GM19023 (cell line): ENCODE results near the gene PIK3IP1.
A peak's percentile ranks its signal among the peaks of the same experiment; 100 is the strongest.

ENCODE experiments used
- ATAC-seq: cut with Tn5 transposase; IDR thresholded peaks from one replicate; pipeline ENCODE4 v1.9.1; 2021; ENCODE audit warnings: mild to moderate bottlenecking, moderate library complexity; ENCODE audit not compliant: unreplicated experiment

The PIK3IP1 gene

DNA sequence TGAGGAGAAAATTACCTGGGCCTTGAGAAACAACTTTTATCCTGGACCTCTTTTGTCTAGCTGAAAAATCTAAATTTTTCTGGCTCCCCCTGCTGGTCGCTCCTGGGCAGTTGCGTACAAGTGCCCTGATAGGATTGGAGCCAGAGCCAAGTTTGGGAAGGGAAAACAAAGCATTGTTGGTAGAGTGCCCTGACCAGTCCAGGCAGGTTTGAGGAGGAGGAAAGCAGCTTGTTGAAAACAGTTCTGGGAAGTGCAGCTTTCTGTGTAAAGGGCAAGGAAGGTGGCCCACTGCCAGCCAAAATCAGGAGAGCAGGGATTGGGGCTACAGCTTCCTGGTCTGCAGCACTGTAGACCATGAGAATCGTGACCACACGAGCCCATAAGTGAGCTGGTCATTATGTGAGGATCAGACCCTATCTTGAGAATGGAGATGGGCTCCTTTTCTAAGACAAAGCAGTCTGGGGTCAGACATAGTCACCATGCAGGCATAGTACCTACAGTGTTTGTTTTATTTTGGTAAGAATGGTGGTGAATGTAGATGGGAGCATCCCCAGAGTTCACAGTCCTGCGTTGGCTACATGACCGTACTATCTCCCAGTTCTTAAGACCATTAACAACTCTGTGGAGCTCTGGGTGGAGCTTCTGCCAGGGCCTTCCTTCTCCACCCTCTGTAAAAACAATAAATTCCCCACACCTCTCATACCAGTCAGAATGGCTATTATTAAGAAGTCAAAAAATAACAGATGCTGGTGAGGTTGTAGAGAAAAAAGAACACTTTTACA lies 21.3 kb upstream of the PIK3IP1 start:
- no peak for ATAC-seq

DNA sequence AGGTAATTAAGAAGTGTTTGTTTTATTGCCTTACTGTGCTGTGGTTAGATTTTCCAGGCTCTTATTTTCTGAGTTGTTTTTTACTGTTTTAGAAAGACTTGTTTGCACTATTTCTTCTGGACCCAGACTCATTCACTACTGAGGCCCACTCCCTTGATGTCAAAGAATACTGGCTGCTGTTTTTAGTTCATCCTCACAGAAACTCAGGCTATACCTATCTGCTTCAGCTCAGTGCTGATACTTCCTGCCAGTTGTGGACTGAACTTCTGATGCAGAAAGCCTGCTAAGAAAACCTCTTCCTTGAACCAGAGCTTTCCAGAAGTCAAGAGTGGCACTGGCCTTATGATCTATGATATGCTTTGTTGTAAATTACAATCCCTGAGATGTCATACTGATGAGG lies 15.9 kb upstream of the PIK3IP1 start:
- ATAC-seq = no peak

DNA sequence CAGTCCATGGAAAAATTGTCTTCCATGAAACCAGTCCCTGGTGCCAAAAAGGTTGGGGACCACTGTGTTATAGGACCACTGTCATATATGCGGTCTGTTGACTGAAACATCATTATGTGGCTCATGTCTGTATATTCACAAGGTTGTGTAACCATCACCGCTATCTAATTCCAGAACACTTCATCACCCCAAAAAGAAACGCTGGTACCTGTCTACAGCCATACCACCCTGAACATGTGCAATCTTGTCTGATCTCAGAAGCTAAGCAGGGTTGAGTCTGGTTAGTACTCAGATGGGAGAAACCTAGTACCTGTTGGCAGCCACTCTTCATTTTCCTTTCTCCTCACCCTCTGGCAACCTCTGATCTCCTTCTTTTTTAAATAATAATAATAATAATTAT lies 12.9 kb upstream of the PIK3IP1 start:
- no peak for ATAC-seq

DNA sequence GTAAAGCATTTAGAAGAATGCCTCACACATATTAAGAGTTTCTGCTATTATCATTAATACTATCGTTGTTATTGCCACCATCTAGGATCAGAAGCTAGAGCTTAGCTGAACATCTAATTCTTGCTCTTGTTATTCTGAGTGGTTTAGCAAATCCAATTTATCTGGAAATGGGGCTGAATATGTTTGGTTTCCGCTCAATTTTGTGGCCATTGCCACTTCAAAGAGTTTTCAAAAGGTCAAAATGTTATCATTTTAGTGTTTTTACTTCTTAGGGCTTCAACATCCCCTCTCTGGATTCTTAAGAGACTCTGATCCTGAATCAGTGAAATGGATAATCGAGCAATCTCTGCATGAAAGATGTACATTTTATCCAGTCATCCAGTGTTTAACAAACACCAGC lies 10.2 kb upstream of the PIK3IP1 start:
- ATAC-seq = no peak

DNA sequence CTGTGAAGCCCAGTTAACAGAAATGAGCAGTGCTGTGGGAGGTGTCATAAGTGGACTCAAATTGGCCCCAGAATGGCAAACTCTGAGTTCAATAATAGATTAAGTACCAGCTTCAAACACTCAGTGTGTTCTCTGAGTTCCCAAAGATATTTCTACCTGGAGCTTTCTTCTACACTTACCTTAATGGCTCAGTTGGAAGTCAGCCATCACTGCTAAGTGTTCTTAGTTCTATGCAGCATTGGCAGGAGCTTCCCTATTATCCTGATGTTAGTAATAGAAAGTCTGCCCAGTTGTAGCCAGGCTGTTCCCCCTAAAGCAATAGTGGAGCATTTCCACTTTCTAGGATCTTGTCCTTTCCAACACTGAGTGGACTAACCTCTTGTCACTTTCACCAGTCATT lies 9.7 kb upstream of the PIK3IP1 start:
- no peak for ATAC-seq

DNA sequence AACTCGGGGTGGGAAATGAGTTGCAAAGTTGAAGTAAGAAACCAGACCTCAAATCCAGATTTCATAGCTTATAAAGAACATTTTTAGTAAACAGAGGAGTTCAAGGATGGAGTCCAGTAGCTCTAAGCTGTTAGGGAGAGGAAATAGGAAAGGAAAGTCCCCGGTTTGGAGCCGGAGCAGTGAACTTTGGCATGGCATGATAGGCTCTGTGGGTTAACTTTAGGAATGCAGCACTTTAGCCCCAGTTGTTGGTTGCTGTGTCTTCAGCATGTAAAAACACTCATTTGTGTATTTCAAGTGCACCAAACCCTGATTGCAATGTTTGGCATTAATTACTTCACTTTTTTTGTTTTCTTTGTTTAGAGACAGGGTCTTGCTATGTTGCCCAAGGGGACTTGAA lies 8.6 kb upstream of the PIK3IP1 start:
- ATAC-seq = no peak

DNA sequence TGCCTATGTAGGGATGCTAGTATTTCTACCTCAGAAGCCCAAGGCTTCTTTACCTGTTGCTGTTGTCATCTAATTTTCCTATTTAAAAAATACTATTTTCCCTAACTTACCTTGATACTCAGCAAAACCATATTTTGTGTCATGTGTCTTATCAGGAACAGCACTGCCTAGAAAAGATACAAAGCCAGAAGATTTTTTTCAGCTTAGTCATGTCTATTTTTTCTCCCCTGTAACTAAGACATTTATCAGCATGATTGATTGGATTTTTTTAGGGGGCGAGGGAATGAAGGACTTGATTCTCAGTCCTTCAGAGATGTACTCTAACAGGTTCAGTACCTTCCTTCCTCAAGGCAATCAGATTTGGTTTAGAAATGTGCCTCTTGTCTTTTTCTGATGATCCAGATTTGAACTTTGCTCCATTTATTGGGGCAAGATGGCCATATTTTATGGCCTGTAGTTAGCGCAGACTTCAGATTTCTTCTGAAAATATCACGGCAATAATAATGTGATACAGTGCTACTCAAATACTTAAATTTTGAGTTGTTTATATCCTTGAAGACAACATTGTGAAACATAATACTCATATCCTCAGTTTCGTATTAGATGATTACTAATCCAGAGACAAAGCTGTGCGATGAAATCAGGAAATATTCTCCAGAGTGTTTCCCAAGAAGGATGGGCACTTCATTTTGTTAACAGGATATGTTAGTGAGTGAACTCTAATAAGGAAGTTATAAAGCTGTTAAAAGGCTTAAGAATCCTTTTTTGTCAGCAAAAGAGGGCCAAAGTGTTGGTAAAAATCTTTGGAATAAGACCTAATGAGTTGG lies 3.8 kb upstream of the PIK3IP1 start:
- no peak for ATAC-seq

DNA sequence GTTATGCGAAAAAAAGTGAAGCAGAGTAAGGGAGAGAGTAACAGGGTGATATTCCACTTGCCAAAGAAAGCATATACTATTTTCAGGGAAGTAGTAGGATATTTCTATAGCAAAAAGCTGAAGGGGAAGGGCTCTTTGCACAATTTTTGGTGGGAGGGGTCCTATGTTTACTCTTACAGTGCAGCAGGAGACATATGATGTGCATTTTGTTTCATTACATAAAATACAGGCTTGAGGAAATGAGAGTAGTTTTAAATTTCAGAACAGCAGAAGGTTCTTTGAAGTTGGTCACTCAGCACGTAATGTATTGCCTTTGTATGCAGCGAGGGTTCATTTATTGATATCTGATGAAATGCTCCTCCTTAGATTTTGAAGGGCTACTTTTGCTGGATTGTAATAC lies 3.1 kb upstream of the PIK3IP1 start:
- ATAC-seq = no peak

DNA sequence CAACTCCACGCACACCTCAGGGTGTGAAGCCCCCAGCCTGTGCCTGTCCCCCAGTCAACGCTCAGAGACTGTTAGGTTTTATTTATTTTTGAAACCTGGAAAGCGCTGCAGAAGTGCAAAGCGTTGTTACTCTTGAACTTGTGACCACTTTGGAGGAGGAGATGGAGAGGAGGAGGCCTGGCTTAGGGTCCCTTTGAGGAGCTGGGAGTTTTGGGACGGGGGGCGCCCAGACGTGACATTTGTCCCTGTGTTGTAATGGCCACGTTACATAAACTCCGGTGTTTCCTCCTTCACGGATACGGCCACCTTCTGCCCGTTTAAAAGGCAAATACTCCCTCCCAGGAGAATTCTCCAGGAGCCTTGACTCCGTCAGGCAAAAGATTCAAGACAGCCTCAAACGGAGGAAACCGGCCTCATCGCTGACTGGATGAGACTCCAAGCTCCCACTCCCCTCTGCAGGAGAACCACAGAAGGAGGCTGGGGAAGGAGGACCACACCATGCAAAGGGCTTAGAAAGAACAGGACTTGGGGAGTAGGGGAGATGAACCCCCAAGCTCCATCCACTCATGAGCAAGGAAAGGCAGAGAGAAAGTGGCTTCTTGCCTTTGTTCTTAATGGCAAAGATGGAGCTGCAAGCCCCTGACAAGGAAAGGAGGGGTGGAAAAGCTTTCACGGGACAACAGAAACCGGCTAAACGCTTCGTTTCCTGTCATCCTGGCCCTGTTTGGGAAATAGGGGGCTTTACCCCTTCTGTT lies 630 bp downstream of the PIK3IP1 start:
- no peak for ATAC-seq

DNA sequence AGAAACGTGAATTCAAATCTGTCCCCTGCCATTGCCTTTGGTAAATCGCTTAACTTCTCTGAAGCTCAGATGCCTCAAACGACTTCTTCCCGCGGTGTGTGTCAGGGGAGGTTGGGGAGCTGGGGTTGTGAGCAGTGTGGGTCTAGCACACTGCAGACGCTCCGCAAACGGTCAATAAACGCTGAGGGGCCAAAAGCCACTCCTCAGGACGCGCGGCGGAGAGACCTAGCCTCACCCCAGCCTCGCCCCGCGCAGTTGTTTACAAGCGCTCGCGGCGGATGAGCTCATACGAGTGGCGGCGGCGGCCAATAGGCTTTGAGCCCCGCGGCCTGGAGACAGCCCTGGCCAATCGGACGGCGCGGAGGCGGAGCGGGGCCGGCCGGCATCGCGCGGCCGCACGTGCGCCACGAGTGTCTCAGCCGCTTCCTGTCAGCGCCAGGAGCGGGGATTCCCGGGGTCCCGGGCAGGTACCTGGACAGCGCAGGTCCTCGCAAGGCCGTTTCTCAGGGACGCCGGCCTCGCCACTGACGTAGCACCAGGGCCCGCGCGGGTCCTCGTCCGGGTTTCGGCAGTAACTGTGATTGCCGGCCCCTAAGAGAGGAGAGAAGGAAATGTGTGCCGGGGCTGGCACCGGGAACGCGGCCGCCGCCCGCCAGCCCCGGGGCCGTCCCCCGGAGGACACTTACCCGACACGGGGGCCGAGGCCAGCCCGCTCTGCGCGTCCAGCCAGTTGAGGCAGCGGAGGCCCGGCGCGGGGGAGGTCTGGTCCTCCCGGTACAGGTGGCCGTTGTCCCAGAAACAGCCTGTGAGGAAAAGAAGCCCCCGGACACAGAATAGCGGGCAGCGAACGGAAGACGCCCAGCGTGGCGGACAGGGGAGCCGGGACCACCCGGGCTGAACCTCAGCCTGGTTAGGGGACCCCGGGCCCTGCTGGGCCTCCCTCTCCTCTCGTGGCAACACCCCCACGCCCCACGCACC lies 1.5 kb downstream of the PIK3IP1 start:
- peak; percentile 92 for ATAC-seq

DNA sequence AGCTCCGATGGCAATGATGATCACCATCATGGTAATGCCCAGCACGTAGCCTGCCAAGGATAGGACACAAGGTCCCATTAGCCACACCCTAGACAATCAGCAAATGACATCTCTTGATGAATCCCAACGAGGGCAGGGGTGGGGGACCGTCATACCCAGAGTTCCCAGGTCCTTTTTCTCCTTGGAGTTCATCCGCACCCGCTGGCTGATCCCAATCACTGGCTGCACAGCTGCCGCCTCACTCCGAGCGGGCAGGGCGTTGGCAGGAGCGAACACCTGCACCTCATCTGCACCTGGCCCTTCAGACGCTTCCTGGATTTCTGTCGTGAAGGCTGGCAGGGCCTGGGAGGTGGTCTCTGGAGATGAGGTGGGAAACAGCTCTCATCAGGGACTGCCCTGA lies 2.9 kb downstream of the PIK3IP1 start:
- ATAC-seq = no peak

DNA sequence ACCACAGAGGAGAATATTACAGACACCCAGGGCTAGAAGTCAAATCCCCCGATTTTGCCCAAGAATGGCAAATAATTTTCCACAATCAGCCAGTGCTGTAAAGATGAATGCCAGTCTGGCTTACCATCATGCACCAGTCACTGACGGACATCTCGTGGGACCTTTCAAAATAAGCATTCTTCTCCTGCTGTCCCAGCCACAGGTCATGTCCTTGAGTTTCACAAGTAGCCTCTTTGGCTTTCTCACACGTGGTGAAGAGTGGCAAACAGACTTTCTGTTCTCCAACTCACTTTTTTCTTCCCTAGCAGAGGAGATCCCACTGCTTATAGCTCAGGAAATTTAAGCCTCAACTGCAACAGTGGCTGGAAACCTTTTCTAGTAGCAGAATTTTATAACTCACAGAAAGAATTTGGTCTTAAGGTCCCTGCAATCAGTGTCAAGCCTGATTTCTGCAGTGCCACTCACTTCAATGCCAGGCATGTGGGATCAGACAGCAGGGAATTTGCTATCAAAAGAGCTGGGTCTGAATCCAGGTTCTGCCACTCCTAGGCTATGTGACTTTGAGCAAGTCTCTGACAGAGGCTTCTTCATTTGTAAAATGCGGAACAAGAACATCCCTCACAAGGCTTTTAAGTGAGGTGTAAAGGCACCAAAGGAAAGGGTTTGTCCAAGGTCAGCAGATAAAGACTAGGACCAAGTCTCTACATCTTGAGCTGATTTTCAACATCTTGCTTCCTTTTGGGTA lies 3.6 kb downstream of the PIK3IP1 start:
- ATAC-seq = no peak

DNA sequence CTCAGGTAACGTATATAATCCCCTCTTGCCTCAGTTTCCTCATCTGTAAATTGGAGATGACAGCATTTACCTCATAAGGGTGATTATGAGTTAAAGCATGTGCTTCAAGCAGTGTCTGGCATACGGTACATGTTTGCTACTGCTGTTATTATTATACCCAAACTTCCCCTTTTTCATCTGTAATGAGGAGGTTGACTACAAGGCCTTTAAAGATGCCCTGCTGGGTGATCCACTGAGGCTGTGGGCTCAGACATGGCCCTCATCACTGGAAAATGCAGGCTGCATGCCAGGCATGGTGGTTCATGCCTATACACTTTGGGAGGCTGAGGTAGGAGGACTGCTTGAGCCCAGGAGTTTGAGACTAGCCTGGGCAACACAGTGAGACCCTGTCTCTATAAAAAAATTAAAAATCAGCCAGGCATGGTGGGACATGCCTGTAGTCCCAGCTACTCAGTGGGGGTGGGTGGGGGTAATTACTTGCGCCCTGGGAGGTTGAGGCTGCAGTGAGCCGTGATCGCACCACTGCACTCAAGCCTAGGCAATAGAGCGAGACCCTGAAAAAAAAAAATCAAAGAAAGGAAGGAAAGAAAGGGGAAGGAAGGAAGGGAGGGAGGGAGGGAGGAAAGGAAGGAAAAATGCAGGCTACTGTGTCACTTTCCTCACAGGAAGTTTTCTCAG lies 4.3 kb downstream of the PIK3IP1 start:
- no peak for ATAC-seq

DNA sequence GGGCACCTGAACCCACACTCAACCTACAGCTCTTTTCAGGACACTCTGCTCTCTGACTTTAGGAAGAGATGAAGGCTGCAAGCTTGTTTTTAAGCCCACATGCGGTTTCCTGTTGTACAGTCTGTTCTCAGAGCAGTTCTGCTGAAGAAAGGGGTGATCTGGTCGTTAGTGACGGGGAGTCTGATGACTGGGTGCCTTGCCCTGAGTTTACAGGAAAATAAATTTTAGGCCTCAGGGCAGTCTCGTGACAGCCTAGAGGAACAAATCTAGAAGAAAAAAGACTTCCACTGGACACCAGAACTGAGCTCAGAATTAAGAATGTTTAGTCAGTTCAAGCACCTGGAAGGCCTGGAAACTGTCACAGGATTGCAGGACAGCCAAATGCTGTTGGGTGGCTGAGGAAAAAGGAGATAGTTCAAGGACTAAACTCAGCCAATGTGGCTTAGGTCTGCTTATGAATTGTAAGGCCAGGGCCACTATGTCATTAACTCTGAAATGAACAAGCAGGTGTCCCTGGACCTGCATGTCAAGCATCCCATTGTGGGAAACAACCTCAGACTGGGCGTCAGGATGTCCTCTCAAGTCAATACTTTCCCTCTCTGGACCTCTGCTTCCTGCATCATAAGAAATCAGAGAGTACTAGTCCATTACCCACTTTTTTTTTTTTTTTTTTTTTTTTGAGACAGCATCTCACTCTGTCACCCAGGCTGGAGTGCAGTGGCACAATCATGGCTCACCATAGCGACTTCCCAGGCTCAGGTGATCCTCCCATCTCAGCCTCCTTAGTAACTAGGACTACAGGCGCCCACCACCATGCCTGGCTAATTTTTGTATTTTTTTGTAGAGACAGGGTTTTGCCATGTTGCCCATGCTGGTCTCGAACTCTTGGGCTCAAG lies 5.7 kb downstream of the PIK3IP1 start:
- no peak for ATAC-seq

DNA sequence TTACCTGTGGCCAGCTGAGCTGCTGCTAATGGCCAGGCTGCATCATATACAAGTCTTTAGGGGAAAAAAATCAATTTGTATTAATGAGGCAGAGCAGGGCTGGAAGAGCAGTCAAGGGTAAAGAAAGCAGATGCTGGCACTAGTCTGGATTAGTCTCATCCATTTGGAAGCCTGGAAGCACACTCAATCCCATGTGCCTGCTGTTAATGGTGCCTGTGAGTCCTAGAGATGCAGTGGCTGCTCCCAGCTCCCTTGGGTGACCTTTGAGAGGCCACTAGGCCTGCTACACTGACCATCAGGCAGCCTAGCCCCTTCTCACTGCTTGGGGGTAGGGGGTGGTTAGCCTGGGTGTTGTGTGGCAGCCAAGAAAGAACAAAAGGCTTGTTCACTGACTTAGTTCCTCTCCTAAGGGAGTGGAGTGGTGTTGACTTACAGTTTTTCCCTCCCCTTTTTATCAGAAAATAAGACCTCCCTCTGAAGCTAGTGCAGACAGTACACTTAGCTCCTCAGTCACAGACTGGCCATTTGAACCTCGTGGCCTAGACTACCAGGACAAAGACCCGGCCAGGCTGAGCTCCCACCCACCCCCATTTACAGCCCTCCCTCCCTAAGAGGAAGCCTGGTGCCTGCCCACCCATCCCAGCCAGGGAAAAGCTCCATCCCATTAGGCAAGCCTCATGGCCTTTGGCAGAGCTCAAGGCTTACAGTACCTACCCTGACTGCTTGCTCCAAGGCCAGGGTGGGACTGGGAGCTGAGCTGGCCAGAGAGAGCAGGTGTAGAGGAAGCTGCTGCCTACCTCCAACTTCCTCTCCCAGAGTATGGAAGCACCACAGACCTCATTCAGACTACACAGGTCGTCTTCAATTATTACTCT lies 7.8 kb downstream of the PIK3IP1 start:
- no peak for ATAC-seq

DNA sequence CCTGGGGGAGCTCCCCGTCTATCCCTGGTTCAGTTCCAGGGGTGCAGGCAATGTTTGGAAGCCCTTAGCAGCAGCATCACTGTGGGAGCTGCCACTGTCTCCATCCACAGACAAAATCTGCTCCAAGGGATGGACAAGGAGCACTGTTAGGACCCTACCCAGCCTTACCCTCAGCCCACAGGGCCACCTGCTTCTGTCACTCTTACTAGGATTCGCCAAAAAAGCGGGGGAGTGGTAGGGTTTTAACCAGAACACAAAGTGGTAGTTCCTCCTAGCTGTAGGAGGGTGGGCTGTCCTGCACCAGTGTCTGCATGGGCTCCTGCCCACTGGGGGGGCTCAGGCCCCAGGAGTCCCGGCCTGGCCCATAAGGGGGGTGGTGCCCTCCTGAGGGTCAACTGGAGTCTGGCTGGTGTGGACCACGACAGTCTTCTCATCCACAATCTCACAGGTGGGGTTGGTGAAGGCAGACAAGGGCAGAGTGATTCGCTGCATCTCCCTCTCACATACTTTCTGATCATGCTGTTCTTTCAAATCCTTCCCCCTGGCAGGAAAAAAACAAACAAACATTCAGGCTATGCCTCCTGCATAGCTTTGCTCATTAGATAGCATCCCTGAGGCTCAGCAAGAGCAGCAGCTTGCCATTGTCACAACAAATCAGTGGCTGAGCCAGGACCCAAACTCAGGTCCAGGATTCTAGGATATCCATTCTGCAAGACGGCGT lies 9.4 kb downstream of the PIK3IP1 start:
- no peak for ATAC-seq

DNA sequence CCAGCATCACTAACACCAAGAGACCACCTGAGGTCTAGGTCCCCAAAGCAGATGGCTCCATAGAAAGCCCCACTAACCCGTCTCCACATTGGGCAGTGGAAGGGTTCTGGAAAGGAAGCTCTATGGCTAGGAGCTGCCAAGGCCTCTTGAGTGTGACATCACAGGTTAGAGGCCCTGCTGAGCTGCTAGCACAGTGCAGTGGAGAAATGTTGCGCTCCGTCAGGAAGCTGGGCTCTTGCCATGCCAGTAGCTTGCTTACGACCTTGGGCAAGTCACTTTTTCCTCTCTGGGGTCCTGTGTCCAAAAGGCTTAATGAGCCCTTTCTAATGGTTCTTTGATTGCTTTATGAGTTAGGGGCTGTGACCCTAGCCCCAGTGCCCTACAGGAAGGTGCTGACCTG lies 10.6 kb downstream of the PIK3IP1 start:
- ATAC-seq = no peak
